Vagina (tissue), 2 donors: ENCODE measurements around the gene RBM8A. TPM values are rescaled to one million over a fixed set of nuclear protein-coding genes. Genes with fewer than 3 reads are reported as not detected.

ENCODE experiments used
- DNase-seq, 2 donors: peaks; one replicate each; pipeline ENCODE4 v3.0.0-alpha.2; 2017; ENCODE audit errors: extremely low spot score in 2 of 2
- H3K27ac ChIP-seq: fragments of 200-600 bp; sonication (generic); one replicate; pipeline ENCODE4 v1.5.1; 2019
- H3K27me3 ChIP-seq: fragments of 200-600 bp; sonication (generic); one replicate; pipeline ENCODE4 v1.5.1; 2019
- H3K36me3 ChIP-seq, 2 donors: fragments of 200-600 bp; sonication (generic); one replicate each; pipeline ENCODE4 v1.5.1; 2017 to 2019
- H3K4me1 ChIP-seq: fragments of 200-600 bp; sonication (generic); one replicate; pipeline ENCODE4 v1.5.1; 2019
- H3K4me3 ChIP-seq, 2 donors: fragments of 200-600 bp; sonication (generic); 1 replicate in 1 of 2; 2 replicates in 1 of 2; pipeline ENCODE4 v1.5.1; 2016 to 2019
- H3K9me3 ChIP-seq: fragments of 200-600 bp; sonication (generic); one replicate; pipeline ENCODE4 v1.5.1; 2019
- POLR2A ChIP-seq, 2 donors: fragments of 450-650 bp; IDR thresholded peaks; one replicate each; pipeline ENCODE4 v1.6.1; 2017; ENCODE audit warnings: antibody characterized with exemption in 2 of 2, mild to moderate bottlenecking in 2 of 2, moderate library complexity in 2 of 2
- POLR2AphosphoS5 ChIP-seq, 2 donors: sonication (generic); formaldehyde crosslinking; IDR thresholded peaks; one replicate each; pipeline ENCODE4 v1.9.0; 2017; ENCODE audit warnings: antibody characterized with exemption in 2 of 2, mild to moderate bottlenecking in 2 of 2, low read depth in 1 of 2; ENCODE audit not compliant: insufficient read depth in 1 of 2
- intact Hi-C: fragments of 100-400 bp; cut with DNase I; formaldehyde crosslinking; loops from one replicate; pipeline ENCODE4 v1.15.1; 2023
- total RNA-seq: library from RNA; depleted of rRNA; stranded (reverse); fragments of >200 nt; gene quantifications from one replicate; pipeline ENCODE4 v1.2.3, GENCODE V29; 2016
- TF ChIP-seq, protein P1 (sequence below), 3 experiments: fragments of 450-650 bp in 2 of 3; fragments of 200-600 bp in 1 of 3; sonication (generic) in 1 of 3; IDR thresholded peaks; one replicate each; pipeline ENCODE4 v1.5.1; 2017 to 2019; ENCODE audit warnings: antibody characterized with exemption in 3 of 3, mild to moderate bottlenecking in 2 of 3, moderate library complexity in 2 of 3

Gene RBM8A
- total RNA-seq, 1 donor from 2014 or later, result 93.3 TPM

DNA sequence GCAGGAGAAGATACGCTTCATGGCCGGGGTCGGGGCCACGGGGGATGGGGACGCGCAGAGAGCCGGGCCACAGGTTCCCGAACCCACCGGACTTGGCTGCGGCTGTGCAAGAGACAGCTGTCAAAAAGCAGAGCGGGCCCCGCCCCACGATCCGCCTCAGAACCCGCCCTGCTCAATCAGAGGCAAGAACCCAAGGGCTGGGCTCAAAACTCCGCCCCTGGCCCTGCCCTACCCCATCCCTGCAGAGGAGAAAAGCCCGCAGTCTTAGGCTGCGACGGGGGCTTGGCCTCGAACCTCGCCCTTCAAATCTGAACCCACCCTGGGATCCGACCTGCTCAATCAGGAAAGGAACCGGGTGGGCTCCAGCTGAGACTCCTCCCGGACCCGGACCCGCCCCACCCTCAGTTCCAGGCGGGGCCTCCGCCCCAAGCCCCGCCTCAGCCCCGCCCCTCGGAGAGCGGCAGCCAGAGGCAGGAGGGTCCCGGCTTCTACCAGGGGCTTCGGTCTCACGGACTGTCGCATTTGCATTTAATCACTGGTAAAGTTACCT lies 41.5 kb downstream of the RBM8A start, which contains the start of gene ANKRD35:
Gene ANKRD35 (minus strand): TSS at position 129 of the 550 bp plus-strand sequence. CDS start 108 bp downstream, at position 21.
- Histone ChIP-seq H3K27ac (peak within 1 kb of the TSS; percentile 45), H3K4me3 (peak within 1 kb of the TSS; percentile 55 to 56), H3K27me3 (no peaks in the 10 kb centered on the region), H3K36me3 (no peaks in the 10 kb centered on the region), H3K4me1 (peaks cover 16% of the 10 kb centered on the region), H3K9me3 (no peaks in the 10 kb centered on the region)
- intact Hi-C loops, result no loop called here
- TF ChIP-seq POLR2AphosphoS5 (IDR thresholded peaks at IDR 0.05; ENCODE audit: insufficient read depth in 1 of 2, low read depth in 1 of 2), result peak; percentile 9 to 40
- TF ChIP-seq, protein P1, sequence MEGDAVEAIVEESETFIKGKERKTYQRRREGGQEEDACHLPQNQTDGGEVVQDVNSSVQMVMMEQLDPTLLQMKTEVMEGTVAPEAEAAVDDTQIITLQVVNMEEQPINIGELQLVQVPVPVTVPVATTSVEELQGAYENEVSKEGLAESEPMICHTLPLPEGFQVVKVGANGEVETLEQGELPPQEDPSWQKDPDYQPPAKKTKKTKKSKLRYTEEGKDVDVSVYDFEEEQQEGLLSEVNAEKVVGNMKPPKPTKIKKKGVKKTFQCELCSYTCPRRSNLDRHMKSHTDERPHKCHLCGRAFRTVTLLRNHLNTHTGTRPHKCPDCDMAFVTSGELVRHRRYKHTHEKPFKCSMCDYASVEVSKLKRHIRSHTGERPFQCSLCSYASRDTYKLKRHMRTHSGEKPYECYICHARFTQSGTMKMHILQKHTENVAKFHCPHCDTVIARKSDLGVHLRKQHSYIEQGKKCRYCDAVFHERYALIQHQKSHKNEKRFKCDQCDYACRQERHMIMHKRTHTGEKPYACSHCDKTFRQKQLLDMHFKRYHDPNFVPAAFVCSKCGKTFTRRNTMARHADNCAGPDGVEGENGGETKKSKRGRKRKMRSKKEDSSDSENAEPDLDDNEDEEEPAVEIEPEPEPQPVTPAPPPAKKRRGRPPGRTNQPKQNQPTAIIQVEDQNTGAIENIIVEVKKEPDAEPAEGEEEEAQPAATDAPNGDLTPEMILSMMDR (IDR thresholded peaks at IDR 0.05), result no peak
- no peak for DNase-seq

DNA sequence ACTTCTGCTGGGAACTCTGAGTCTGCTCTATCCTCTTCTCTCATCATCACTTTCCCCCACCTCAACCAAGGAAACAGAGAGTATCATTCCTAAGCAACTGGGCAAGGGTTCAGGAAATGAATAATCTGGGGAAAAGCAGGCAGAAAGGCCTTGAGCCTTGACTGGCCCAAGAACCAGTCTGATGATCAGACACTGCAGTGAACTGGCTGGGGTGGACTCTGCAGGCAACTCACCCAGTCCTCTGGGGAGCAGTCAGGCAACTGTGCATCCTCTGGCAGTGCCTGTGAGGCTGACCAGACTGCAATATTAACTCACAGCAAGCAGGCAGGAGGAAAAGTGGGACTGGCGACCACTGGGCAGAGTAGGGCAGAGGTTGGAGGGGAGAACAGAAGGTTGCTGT lies 42.6 kb downstream of the RBM8A start:
- DNase-seq, result peak in 1 of 2 donors; percentile 64
- TF ChIP-seq, protein P1 (IDR thresholded peaks at IDR 0.05), result no peak
- no peak for TF ChIP-seq POLR2A (IDR thresholded peaks at IDR 0.05)
- TF ChIP-seq POLR2AphosphoS5 (IDR thresholded peaks at IDR 0.05; ENCODE audit: insufficient read depth in 1 of 2, low read depth in 1 of 2), result no peak
- Histone ChIP-seq H3K4me1 (peaks cover 7% of the 10 kb centered on the region), H3K27ac (no peak overlapping the region), H3K36me3 (no peaks in the 10 kb centered on the region), H3K9me3 (no peaks in the 10 kb centered on the region), H3K27me3 (no peaks in the 10 kb centered on the region), H3K4me3 (peak overlapping the region in 1 of 2 donors; percentile 56)
- intact Hi-C loops, result no loop called here

DNA sequence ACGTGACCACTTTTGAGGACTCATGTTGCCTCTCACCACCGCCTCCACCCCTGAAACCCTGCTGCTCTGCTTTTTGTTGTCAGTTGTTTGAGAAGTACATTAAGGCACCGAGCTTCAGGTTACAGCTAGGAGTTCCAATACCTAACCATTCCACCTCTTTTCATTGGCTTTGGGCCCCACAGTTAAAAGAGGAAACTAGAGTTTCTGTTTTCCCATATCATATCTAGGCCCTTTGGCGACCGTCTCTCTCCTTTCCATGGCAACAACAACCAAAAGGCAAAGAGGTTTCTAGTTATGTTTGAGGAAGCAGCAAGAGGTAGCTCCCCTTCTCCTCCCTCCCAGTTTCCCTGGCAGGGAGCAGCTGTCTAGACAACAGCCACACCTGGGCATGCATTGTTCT lies 47.5 kb downstream of the RBM8A start:
- H3K27me3 ChIP-seq, result no peaks in the 10 kb centered on the region
- TF ChIP-seq, protein P1 (IDR thresholded peaks at IDR 0.05), result no peak
- TF ChIP-seq POLR2AphosphoS5 (IDR thresholded peaks at IDR 0.05; ENCODE audit: insufficient read depth in 1 of 2, low read depth in 1 of 2), result no peak
- no peak overlapping the region for H3K27ac ChIP-seq
- H3K36me3 ChIP-seq, result no peaks in the 10 kb centered on the region
- no peak overlapping the region for H3K4me3 ChIP-seq
- DNase-seq, result no peak
- H3K4me1 ChIP-seq, result no peaks in the 10 kb centered on the region
- intact Hi-C loops, result no loop called here
- no peaks in the 10 kb centered on the region for H3K9me3 ChIP-seq

DNA sequence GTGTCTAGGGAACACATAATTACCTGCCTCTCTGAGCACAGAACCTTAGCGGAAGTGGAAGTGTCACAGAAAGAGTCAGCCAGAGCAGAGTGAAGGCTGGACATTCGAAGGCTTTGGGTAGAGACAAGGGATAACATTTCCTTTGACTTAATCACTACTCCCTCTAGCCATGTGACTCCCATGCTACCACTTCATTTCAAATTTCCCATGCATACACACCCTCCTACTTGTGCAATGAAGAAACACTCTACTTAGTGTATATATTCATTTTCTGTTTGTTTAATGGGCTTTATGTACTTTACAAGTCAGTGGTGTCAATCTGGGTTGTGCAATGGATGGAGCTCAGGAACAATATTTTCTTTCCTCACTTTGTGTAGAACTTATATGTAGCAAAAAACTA lies 48.6 kb downstream of the RBM8A start:
- Histone ChIP-seq H3K27ac (peak overlapping the region; percentile 57), H3K27me3 (no peaks in the 10 kb centered on the region), H3K9me3 (no peaks in the 10 kb centered on the region), H3K4me1 (no peaks in the 10 kb centered on the region), H3K36me3 (no peaks in the 10 kb centered on the region), H3K4me3 (no peak overlapping the region)
- peak in 1 of 2 donors; percentile 65 for TF ChIP-seq POLR2AphosphoS5 (IDR thresholded peaks at IDR 0.05; ENCODE audit: insufficient read depth in 1 of 2, low read depth in 1 of 2)
- TF ChIP-seq POLR2A (IDR thresholded peaks at IDR 0.05), result no peak
- no peak for DNase-seq
- intact Hi-C loops, result no loop called here

DNA sequence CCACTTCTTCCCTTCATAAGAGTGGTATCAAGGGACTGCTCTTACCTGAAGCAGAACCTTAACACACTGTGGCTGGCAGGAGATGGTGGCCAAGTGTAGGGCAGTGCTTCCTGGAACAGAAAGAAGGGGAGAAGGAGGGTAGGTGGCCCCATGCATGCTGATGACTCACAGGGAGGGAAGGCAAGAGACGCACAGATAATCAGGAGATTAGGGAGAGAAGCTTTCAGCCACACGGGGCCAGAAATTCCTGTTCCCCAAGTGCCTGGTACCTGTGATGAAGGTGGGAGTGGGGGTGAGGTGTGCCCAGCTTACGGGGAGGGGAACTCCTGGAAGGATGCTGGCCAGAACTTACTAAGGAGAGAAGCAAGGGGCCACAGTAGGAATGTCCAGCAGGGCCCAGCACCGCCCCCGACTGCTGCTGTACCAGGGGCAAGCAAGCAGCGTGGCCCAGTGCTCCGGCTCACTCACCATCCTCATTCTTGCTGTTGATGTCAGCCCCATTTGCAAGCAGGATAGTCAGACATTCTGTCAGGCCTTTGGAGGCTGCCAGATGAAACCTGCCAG lies 49.3 kb downstream of the RBM8A start:
- peak overlapping the region; percentile 57 for H3K27ac ChIP-seq
- TF ChIP-seq POLR2AphosphoS5 (IDR thresholded peaks at IDR 0.05; ENCODE audit: insufficient read depth in 1 of 2, low read depth in 1 of 2), result no peak
- TF ChIP-seq, protein P1 (IDR thresholded peaks at IDR 0.05), result no peak
- no peak for TF ChIP-seq POLR2A (IDR thresholded peaks at IDR 0.05)

More for the DNA sequence above, 49.3 kb downstream of the RBM8A start:
- Histone ChIP-seq H3K27me3 (no peaks in the 10 kb centered on the region), H3K36me3 (no peaks in the 10 kb centered on the region), H3K9me3 (no peaks in the 10 kb centered on the region), H3K4me3 (no peak overlapping the region), H3K4me1 (peaks cover 5% of the 10 kb centered on the region)
- intact Hi-C loops, result no loop called here
- DNase-seq, result no peak
